ENCODE results near the gene C11orf21. TPM values are rescaled to one million over a fixed set of nuclear protein-coding genes. Genes with fewer than 3 reads are reported as not detected.

C11orf21 gene
- total and polyA plus RNA-seq, 10 of the 15 experiments (the other 5 are each of a cell fraction or from before 2014, with no cell fraction given) = 0.04 to 0.26 (median 0.11) TPM; not detected in 7

DNA sequence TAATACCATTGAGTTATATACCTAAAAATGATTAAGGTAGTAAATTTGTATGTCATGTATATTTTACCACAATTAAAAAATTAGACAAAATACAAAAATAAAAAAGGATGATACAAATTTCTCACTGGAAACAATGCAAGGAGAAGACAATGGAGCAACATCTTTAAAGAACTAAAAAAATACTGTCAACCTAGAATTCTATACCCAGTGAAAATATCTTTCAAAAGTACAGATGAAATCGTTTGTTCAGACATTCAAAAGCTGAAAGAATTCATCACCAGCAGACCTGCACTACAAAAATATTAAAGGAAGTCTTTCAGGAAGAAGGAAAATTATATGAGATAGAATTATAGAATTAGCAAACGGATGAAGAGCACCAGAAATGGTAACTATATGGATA is 21.5 kb downstream of the C11orf21 start:
- peaks cover 0 to 2% of the 10 kb centered on the region in 2 experiments; a peak in 2 of 4 replicates for H3K27me3 ChIP-seq (replicated peaks in 1 of 2; ENCODE audit: control insufficient read depth in 2 of 2, insufficient read depth in 2 of 2, low read length in 1 of 2)
- 0% methylated on average over 2 of the region's 2 CpGs for WGBS (ENCODE audit: insufficient coverage, insufficient replicate concordance, low lambda C conversion rate, missing lambda C conversion rate)
- no peak overlapping the region for H3K9ac ChIP-seq (ENCODE audit: control insufficient read depth, insufficient read depth, low read length)
- H4K20me1 ChIP-seq (ENCODE audit: control insufficient read depth, insufficient read depth) = no peaks in the 10 kb centered on the region
- intact Hi-C loops (cut with micrococcal nuclease; ENCODE audit: unreplicated experiment) = no loop called here
- H3K36me3 ChIP-seq (ENCODE audit: control insufficient read depth in 2 of 2, insufficient read depth in 2 of 2, low read length in 1 of 2) = no peaks in the 10 kb centered on the region
- in situ Hi-C loops (cut with MboI) = no loop called here
- ChIA-PET SMC1A (ENCODE audit: uncharacterized antibody, unreplicated experiment) (no interaction called here), CTCF (interaction anchor here (0.7 kb wide), 1 partner anchor 70 kb away, joined by 3 read pairs; no protein-coding TSS in a partner anchor), RAD21 (ENCODE audit: unreplicated experiment) (no interaction called here), POLR2A (no interaction called here)
- H2AFZ ChIP-seq (ENCODE audit: control insufficient read depth, low read depth, low read length) = no peak overlapping the region
- ATAC-seq (no peak), FAIRE-seq (no peak), DNase-seq (ENCODE audit: low read depth, low spot score) (no peak)
- H3K9me3 ChIP-seq (replicated peaks; ENCODE audit: control insufficient read depth, insufficient read depth, low read length) = no peaks in the 10 kb centered on the region; the same call in 2 of the 3 replicates
- no peaks in the 10 kb centered on the region for H3K79me2 ChIP-seq (ENCODE audit: control insufficient read depth, insufficient read depth, low read length)
- no peak overlapping the region for H3K4me3 ChIP-seq
- no peaks in the 10 kb centered on the region for H3K4me1 ChIP-seq (ENCODE audit: control insufficient read depth, insufficient read depth, low read length)
- no peak overlapping the region for H3K4me2 ChIP-seq (ENCODE audit: control insufficient read depth, insufficient read depth)
- TF ChIP-seq MEF2B (IDR thresholded peaks at IDR 0.05; ENCODE audit: partially characterized antibody, poor library complexity, severe bottlenecking) (no peak), BMI1 (IDR thresholded peaks at IDR 0.05; ENCODE audit: borderline replicate concordance) (no peak), CHD1 (IDR thresholded peaks at IDR 0.05; ENCODE audit: low read depth, low read length) (no peak), SUZ12 (IDR thresholded peaks at IDR 0.05; ENCODE audit: unreplicated experiment) (no peak), RAD21 (IDR thresholded peaks at IDR 0.05; ENCODE audit: insufficient read depth, low read depth, low read length) (no peak), MXI1 (IDR thresholded peaks at IDR 0.05; ENCODE audit: low read depth, low read length) (no peak), ZNF207 (IDR thresholded peaks at IDR 0.05; ENCODE audit: borderline replicate concordance) (no peak), SUPT20H (IDR thresholded peaks at IDR 0.05; ENCODE audit: borderline replicate concordance, control insufficient read depth, low read depth, low read length) (no peak), CHD2 (IDR thresholded peaks at IDR 0.05; ENCODE audit: borderline replicate concordance, low read depth, low read length) (no peak), SMAD1 (IDR thresholded peaks at IDR 0.05; ENCODE audit: low read depth, partially characterized antibody) (no peak), FOS (IDR thresholded peaks at IDR 0.05; ENCODE audit: borderline replicate concordance, extremely low read depth, insufficient read length) (no peak), TARDBP (IDR thresholded peaks at IDR 0.05; ENCODE audit: borderline replicate concordance) (no peak), STAT3 (IDR thresholded peaks at IDR 0.05; ENCODE audit: low read depth, low read length) (no peak), RUNX3 (IDR thresholded peaks at IDR 0.05; ENCODE audit: low read length) (no peak), HDGF (IDR thresholded peaks at IDR 0.05) (no peak), MTA3 (IDR thresholded peaks at IDR 0.05; ENCODE audit: borderline replicate concordance, low read length) (no peak)
- TF ChIP-seq, protein P1, sequence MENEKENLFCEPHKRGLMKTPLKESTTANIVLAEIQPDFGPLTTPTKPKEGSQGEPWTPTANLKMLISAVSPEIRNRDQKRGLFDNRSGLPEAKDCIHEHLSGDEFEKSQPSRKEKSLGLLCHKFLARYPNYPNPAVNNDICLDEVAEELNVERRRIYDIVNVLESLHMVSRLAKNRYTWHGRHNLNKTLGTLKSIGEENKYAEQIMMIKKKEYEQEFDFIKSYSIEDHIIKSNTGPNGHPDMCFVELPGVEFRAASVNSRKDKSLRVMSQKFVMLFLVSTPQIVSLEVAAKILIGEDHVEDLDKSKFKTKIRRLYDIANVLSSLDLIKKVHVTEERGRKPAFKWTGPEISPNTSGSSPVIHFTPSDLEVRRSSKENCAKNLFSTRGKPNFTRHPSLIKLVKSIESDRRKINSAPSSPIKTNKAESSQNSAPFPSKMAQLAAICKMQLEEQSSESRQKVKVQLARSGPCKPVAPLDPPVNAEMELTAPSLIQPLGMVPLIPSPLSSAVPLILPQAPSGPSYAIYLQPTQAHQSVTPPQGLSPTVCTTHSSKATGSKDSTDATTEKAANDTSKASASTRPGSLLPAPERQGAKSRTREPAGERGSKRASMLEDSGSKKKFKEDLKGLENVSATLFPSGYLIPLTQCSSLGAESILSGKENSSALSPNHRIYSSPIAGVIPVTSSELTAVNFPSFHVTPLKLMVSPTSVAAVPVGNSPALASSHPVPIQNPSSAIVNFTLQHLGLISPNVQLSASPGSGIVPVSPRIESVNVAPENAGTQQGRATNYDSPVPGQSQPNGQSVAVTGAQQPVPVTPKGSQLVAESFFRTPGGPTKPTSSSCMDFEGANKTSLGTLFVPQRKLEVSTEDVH (IDR thresholded peaks at IDR 0.05; ENCODE audit: low read depth, partially characterized antibody) = no peak
- TF ChIP-seq, protein P2, sequence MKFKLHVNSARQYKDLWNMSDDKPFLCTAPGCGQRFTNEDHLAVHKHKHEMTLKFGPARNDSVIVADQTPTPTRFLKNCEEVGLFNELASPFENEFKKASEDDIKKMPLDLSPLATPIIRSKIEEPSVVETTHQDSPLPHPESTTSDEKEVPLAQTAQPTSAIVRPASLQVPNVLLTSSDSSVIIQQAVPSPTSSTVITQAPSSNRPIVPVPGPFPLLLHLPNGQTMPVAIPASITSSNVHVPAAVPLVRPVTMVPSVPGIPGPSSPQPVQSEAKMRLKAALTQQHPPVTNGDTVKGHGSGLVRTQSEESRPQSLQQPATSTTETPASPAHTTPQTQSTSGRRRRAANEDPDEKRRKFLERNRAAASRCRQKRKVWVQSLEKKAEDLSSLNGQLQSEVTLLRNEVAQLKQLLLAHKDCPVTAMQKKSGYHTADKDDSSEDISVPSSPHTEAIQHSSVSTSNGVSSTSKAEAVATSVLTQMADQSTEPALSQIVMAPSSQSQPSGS (IDR thresholded peaks at IDR 0.05; ENCODE audit: low read length) = no peak
- H3K27ac ChIP-seq (ENCODE audit: control insufficient read depth, insufficient read depth) = no peak overlapping the region
- no TSS peak for BruUV-seq (replicated peaks)
